GM19438 (cell line): Measurements from ENCODE around the gene SLU7.

Experiments used
- ATAC-seq: cut with Tn5 transposase; IDR thresholded peaks from one replicate; pipeline ENCODE4 v1.9.1; 2021; ENCODE audit warnings: low read depth; ENCODE audit not compliant: unreplicated experiment

SLU7 gene

DNA sequence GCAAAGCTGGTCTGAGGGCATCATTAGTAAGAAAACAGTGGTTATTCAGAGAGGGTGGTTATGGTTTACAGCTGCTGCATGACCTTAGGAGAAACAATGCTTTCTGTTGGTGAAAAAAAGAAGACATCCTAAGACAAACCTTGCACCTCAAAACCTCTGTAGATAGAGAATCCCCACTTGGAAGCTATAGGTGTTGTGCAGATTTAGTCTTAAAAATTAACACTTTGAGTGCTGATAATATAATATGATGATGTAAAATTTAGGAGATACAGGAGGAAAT lies 1.4 kb upstream of the SLU7 start:
- ATAC-seq = no peak

DNA sequence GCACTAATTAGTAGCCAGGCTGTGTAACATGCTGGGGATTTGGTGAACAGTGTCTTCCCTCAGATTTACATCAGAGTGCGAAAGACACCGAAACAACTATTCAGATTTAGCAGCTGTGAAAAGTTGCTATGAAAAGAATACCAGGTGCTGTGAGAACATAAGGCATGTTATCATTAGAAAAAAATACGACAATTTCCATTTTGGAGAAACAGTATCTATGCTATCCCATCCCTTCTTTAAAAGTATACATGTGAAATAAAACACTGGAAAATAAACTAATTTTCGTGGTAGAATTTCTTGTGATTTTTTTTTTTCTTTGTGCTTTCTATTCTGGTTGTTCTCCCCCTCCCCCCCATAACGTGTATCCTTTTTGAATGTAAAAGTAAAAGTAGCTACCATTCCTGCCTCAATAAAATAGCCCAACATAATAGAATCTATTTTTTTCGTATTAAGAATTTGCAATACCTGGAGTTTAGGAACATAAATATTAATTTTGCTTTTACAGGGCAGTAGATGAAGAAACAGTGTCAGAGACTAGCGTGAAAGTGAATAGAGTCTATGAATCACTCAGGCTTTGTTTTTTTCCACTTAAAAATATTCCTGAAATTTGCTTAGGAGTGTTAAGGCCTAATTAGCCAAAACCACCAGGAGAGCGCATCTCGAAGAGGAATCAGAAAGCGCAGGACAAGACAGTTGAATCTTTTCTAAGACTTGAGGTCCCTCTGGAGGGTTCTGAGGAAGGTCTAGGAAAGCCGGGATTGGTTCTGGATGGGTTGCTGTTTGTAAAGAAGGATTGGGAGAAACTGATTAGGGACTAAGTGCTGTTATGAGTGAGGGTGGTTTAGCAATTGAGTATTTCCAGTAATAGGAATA lies 813 bp upstream of the SLU7 start:
- ATAC-seq = peak; percentile 30

DNA sequence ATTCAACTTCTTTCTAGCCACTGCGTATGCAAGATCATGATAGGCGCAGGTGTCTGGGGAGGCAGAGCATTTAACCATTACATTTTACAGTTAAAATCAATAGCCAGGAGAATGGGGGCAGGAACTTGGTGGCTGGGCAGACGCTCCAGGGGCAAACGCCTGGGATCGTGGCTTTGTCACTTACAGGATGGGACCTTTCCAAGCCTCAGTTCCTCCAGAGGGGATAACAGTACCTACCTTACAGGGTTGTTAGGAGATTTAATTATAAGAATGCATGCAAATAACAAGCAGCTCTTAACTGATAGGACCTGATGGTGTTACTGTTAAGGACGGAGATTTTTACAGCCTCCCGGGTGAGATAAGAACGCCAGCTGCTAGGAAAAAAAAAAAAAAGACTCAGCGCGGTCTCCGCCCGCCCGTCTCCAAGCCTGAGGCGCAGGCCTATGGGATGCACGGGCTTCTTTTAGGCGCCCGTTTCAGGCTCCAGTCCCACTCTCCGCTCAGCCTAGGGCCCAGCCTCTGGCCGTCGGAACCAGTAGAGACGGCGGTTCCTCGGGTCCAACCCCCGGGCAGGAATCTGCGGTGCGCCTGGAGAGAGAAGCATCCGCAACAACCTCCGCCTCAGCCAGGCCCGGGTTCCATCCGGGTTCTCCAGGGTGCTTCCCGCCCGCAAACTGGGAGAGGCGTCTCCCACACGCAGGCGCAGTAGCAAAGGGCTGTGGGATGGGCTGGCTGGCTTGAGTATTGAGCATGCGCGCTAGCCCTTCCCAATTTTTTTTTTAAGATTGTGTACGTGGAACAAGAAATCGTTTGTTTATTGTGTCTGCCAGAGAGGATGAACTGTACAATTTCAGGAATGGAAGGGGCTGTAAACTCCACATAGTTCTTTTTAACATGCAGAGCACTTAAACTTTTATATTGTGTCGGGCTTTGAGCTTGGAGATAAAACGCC lies 19.2 kb downstream of the SLU7 start, which contains the start of gene FAM200C:
FAM200C (minus strand) TSS at position 653 of the 952 bp plus-strand sequence. CDS start 4,564 bp downstream, outside the sequence.
- peak; percentile 89 for ATAC-seq

DNA sequence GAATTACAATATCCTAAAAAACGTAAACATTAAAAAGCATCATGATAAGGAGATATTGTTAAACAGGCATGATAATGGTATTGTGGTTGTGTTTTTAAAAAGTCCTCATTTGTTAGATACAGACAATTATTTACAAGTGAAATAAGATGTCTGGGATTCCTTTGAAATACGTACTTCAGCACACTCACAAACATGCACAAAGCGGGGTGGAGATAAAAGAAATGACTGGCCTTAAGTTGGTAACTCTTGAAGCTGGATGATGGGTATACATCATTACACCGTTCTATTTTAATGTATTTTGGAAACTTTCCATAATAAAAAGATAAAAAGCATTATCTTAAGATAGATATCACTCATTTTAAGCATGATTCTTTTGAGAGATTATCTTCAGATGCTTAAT lies 20.1 kb downstream of the SLU7 start:
- ATAC-seq = no peak

DNA sequence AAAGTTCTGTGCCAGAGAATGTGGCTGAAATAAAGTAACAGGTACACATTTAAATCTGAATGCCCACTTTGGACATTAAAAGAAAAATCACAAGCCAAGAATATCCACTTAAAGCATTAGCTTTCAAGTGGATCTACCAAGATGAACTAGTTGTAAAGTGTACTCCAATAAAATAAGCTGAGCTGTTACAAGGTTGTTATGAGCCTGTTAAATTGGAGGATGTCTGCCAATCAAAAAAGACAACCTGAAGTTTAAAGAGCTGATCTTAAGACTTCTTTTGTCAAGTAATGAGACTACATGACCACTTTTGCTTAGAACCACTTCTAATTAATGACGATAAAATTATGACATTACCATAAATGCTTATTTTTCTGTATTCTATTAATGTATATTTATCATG lies 21.4 kb downstream of the SLU7 start:
- no peak for ATAC-seq

DNA sequence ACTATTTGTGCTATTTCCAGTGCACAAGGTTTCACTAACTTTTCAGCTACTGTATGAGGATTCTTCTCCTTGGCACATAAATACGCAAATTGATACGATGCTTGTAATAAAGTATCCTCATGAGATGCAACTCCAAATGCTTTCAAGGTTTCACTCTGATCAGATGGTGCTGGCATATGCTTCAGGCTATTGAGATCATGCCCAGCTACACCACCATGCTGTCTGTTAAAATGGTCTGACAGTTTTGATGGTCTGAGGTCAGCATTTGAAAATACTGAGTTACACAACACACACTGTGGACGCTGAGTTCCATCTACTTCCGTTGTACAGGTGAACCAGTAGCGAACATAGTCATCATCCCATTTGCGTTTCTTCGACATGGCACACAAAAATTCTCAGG lies 23.8 kb downstream of the SLU7 start:
- ATAC-seq = no peak

DNA sequence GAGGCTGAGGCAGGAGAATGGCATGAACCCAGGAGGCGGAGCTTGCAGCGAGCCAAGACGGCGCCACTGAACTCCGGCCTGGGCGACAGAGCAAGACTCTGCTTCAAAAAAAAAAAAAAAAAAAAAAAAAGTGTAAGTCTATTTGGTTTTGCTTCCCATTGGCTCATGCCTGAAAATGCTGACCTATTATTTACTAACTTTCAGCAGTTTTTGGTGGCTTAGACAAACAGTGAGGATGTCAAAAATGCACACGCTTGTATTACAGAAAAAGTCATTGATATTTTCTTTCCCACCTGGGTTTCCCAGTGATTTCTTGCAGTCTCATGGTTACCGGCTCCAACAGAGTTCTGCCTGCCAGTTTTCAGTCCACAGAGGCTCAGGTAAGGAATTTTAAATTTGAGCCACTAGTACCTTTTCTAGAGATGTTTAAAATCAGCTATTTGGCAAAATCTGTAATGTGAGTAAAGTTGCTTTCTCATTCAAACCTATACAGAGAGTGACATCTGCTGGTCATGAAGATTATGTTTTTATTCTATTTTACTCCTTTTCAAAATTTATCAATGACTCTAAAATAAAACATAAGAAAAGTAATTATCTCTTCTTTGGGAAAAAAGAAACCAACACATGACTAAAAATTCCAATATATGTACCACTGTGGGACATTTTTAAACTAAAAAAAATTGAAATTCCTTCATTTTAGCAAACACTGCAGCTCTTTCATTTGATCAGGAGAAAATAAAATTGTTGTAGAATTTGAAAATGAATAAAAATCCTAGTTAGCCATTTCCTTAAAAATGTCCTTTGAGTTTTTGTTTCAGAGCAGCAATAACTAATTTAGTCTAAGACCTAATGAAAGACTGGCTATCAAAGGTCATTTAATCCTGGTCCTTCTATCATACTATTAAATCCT lies 27.8 kb downstream of the SLU7 start:
- ATAC-seq = no peak

DNA sequence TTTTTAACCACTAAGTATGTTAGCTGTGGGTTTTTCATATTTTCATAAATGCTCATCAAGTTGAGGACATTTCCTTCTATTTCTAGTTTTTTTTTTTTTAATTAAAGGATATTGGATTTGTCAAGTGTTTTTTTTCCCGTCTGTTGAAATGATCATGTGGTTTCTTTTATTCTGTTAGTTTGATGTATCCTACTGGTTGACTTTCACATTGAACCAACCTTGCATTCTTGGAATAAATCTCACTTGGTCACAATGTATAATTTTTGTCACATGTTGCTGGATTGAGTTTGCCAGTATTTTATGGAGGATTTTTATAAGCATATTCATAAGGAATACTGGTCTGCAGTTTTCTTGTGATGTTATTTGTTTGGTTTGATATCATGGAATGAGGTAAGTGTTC lies 31.4 kb downstream of the SLU7 start:
- no peak for ATAC-seq

DNA sequence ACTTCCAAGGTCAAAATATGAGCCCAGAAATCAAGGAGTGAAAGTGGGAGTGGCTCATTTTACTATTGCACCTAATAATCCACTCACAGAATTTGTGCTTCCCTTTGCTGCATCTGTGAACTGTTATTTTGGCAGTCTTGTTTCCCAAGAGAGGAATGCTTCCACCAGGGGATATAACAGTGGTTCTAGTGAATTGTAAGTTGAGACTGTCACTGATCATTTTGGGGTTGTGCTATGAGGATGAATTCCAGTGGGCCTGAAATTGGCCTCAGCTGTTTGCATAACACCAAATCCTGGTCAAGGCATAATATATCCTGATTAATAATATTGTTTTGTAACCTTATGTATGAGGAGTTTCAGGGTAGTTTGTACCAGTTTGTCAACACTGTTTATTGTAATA lies 33.4 kb downstream of the SLU7 start:
- no peak for ATAC-seq

DNA sequence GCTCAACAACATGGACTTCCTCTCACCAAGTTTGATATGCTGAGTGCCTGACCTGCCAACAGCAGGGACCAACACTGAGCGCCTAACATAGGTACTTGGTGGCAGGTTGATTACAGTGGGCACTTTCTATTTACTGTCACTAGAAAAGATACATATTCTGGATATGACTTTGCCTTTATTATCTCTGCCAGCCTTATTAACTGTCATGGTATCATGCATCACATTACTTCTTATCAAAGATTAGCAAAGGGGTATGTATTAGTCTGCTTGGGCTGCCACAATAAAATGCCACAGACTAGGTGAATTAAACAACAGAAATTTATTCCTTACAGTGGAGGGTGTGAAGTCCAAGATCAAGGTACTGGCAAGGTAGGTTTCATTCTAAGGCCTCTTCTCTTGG lies 34.2 kb downstream of the SLU7 start:
- ATAC-seq = no peak

DNA sequence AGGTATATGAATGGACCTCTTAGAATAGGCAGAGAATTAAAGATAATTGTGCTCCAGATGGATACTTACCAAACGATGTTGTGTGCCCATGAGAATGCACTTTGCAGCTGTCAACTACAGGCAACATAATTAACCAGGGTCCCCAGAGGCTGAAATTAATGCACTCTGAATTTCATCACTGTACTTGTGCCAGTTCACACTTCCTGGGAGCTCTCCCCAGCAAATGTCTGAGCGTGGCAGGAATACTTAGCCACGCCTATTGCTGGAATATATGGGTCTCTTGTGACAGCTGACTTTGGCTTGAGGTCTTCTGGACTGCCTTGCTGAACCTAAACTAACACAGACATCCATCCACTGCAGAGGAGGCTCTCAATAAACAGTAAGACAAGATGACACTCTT lies 36.5 kb downstream of the SLU7 start:
- no peak for ATAC-seq

DNA sequence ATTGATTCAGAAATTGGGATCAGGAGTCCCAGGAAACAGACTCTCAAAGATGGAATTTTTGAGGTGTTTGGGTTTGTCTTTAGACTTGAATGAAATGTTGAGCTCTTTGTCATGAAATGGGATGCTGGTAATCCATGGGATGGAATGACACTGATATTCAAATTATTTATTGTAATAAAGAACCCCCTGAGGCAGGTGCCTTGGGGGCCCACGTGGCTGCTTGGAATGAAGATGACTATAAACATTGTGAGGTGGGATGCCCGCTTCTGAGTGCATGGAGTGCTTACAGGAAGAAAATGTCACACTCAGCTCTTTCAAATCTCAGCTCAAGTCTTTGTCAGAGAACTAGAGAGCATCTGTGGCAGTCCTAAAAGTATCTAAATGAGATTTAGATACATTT lies 38.8 kb downstream of the SLU7 start:
- ATAC-seq = no peak

DNA sequence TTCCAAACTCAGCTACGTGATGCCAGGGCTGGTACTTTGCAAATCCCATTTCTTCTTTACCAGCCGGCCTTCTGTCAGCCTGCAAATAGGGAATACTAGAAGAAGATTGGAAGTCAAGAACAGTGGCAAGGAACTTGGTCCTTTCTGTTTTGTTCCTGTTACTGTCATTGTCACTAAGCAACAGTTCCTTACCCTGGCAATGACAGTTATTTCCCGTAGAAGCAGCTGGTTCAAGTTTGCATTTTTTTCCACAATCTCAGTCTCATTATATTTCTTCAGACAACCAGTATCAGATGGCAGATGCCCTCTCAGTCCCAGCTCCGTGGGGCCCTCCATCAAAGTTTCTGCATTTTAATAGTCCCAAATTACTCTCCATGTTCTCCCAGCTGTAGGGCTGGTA lies 39.4 kb downstream of the SLU7 start:
- ATAC-seq = no peak

DNA sequence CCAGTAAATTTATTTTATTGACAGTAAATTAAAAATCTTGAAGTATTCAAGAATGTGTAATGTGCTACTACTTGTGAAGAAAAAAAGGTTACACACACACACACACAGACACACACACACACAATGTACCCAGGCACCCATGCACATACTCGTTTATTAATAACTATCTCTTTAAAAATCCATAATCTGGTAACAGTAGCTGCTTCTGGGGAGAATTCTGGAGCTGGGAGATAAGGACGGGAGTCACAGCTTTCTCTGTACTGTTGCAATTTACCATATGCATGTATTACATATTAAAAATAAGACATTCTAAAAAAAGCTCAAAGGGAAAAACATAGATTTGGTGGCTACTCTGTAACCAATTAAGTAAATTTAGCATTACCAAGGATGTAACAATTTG lies 40.6 kb downstream of the SLU7 start:
- ATAC-seq = no peak

DNA sequence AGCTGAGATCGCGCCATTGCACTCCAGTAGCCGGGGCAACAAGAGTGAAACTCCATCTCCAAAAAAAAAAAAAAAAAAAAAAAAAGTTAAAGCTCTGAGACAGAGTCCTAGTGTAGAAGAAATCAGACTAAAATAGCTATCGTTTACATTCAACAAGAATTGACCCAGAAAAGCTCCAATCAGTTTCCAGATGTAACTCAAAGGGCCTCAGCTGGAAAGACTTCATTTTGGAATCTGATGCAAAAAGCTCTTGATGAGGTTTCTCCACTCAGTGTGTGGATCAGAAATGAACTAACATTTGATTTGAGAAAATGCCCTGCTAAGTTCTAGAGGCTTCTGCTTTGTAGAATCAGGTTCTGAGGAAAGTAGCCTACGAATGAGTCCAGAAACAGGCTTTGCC lies 41.2 kb downstream of the SLU7 start:
- ATAC-seq = no peak

DNA sequence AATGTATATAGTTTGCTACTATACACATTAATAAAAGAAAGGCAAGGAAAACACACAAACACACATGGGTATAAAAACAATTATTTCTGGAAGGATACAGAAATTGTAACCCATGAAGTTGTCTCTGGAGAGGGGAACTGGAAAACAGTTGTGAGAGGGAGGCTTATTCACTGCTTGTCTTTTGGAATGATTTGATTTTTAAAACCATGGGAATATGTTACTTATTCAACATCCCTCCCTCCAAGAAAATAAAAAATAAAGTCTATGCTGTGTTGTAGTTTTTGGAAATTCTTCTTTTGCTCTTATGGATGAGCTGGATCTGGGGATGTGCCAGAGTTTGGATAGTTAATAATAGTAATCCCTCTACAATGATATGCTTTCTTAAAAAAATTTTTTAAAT lies 42.5 kb downstream of the SLU7 start:
- no peak for ATAC-seq

DNA sequence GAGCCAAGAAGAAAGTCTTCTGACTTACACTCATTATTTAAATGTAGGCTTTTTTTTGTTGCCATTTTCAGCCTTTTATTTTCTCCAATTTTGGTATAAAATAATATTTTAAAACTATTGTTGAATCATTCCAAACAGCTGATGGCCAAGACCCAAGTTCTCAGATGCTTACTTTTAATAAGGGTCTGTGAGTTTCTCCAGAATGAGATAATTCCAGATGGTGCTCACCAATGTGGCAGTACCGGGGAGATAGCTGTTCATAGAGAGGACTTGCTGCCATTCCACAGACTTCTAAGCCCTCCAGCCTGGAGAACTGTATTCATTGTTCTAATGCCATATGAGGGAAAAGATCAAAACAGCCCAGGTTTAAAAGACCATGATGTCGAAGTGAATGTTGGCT lies 43.2 kb downstream of the SLU7 start:
- ATAC-seq = no peak

DNA sequence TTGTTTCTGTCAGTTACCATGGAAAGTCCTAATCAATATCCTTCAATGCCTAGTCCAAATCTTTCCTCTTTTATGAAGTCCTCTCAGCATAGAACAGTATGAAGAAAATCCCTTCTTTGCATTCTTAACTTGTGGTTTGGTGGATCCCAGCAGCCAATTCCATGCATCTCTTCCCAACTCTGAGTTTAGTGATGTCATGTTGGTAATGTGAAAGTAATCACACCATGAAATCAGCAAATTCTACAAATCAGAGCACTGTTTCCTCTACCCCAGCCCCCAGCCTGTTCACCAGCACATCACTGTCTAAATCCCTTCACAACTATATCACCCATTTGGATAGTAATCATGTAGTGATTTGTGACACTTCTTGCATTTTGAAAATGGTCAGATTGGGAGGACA lies 43.7 kb downstream of the SLU7 start:
- no peak for ATAC-seq

DNA sequence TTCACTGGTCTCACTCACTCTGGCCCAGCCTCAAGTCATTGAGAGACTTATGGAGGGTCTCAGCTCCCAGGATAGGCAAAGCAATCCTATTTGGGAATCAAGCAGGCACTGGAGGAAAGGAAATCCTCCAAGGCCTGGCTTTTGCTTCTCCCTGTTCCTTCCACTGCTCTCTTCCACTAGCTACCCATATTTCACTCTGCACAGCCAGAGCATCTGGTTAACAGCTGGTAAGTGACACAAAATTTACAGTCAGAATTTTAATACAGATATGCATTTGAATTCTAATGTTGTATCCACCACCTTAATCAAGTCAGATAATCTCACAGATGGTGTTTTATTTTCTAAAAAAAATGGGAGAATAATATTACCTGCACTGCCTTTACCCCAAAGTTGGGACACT lies 47.6 kb downstream of the SLU7 start:
- ATAC-seq = no peak

DNA sequence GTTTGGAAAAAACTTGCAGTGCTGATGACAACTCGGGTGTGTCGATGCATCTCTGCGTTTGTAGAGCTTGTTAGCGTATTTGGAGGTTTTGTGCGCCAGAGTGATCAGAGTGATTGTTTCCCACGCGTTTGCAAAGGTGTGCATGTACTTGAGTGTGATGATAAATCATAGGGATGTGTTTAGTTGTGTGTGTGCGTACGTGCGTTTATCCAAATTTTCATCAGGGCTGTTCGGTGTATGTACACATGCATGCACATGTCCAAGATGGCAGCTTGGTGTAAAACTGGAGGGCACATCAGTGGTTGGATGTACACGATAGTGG lies 48.2 kb downstream of the SLU7 start:
- ATAC-seq = no peak
